WI38 (cell line): ENCODE data around the gene ALKBH2.

Experiments
- H3K4me3 ChIP-seq: 2 replicates; pipeline ENCODE4 v1.5.1; 2011; ENCODE audit warnings: low read depth, mild to moderate bottlenecking, control low read depth, low read length
- TF ChIP-seq, protein P1 (sequence below): IDR thresholded peaks from 2 replicates; pipeline ENCODE4 v1.5.1; 2012; ENCODE audit warnings: low read depth, mild to moderate bottlenecking, control low read depth, low read length

The ALKBH2 gene

GRCh38 chr12:109113661-109114321, 20.5 kb upstream of the ALKBH2 start:
- no peak overlapping the region for H3K4me3 ChIP-seq
- TF ChIP-seq, protein P1, sequence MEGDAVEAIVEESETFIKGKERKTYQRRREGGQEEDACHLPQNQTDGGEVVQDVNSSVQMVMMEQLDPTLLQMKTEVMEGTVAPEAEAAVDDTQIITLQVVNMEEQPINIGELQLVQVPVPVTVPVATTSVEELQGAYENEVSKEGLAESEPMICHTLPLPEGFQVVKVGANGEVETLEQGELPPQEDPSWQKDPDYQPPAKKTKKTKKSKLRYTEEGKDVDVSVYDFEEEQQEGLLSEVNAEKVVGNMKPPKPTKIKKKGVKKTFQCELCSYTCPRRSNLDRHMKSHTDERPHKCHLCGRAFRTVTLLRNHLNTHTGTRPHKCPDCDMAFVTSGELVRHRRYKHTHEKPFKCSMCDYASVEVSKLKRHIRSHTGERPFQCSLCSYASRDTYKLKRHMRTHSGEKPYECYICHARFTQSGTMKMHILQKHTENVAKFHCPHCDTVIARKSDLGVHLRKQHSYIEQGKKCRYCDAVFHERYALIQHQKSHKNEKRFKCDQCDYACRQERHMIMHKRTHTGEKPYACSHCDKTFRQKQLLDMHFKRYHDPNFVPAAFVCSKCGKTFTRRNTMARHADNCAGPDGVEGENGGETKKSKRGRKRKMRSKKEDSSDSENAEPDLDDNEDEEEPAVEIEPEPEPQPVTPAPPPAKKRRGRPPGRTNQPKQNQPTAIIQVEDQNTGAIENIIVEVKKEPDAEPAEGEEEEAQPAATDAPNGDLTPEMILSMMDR: no peak

- no peak overlapping the region for H3K4me3 ChIP-seq
- TF ChIP-seq, protein P1: no peak
These were observed 19.6 kb upstream of the ALKBH2 start for GRCh38 chr12:109112720-109113465.

DNA sequence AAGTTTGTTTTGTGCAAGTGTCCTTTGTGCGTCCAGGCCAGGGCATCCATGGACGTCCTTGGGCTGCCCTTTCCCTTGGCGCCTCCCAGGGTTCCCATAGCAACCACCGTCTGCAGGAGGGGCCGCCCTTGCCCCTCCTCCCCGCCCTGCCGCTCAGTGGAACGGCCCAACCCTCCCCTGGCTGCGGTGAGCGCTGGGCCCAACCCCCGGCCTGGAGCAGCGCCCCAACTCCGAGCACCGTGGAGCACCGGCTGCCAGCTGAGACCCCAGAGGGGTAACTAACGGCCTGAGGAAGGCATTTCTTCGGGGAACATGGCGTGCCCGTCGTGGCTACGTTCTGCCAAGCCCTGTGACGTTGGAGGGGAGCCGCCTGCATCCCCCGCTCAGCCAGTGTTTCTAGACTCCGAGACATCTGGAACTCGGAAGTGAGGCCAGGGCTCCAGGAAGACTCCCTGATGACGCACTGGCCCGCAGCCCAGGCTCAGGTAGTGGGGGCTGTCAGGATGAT, 17.8 kb upstream of the ALKBH2 start:
- peak overlapping the region; percentile 65 for H3K4me3 ChIP-seq
- TF ChIP-seq, protein P1: no peak

DNA sequence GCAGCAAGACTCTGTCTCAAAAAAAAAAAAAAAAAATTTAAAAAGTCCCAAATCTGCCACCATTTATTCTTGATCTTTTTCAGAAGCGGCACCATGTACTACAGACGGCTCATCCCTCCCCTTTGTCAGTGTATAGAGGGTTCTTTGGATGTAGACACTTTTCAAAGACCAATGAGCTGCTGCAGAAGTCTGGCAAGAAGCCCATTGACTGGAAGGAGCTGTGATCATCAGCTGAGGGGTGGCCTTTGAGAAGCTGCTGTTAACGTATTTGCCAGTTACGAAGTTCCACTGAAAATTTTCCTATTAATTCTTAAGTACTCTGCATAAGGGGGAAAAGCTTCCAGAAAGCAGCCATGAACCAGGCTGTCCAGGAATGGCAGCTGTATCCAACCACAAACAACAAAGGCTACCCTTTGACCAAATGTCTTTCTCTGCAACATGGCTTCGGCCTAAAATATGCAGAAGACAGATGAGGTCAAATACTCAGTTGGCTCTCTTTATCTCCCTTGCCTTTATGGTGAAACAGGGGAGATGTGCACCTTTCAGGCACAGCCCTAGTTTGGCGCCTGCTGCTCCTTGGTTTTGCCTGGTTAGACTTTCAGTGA, 16.6 kb upstream of the ALKBH2 start:
- TF ChIP-seq, protein P1: no peak
- no peak overlapping the region for H3K4me3 ChIP-seq

- no peak overlapping the region for H3K4me3 ChIP-seq
- TF ChIP-seq, protein P1: no peak
These were observed 11.9 kb upstream of the ALKBH2 start for GRCh38 chr12:109105176-109105575.

GRCh38 chr12:109102491-109102890, 9.2 kb upstream of the ALKBH2 start:
- H3K4me3 ChIP-seq: no peak overlapping the region
- TF ChIP-seq, protein P1: no peak

DNA sequence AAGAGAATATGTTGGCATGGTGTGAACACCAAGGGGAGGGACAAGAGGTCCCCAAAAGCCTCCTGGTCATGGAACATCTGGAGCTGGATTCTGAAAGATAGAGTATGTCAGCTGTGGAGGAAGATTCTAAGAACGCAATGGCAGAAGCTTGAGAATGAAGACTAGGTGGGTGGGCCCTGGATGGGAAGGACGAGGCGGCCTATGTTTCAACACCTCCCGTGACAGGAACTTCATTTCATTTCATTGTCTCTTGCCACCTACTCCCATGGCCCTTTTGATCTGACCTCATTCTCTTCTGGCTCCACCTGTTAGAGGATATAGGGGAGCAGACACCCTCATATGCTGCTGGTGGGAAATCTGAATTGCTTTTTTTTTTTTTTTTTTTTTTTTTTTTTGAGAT, 7.5 kb upstream of the ALKBH2 start:
- H3K4me3 ChIP-seq: no peak overlapping the region
- TF ChIP-seq, protein P1: no peak
